NCI-H187 treated with DMSO at 0.1 percent for 48 hours (cell line): ENCODE measurements around the gene MRM2.

Source experiments
- DNase-seq: peaks from one replicate; lab custom pipeline; 2025; lab: John Stamatoyannopoulos, UW

Gene MRM2

DNA sequence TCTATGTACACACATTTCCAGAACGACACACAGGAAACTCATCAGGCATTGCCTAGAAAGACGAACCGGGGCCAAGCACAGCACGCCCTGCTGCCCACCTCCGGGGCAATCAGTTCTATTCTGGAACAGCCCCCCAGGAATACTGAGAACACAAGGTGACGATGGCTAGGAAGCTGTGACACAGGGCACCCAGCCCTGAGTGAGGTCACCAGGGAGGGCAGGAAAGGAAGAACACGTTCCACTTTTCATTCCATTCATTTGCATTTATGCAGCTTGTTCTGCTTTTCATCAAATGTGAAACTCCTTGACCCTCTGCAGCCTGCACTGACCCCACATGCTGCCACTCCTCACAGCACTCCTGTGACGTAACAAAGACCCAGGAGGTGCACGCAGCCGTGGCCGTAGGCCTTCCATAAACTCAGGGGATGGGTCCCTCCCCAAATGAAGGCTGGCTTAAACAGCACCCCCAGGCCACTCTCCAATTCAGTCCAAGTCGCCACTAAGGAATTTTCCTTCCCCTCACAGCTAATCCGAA, 38.2 kb downstream of the MRM2 start:
- no peak for DNase-seq

DNA sequence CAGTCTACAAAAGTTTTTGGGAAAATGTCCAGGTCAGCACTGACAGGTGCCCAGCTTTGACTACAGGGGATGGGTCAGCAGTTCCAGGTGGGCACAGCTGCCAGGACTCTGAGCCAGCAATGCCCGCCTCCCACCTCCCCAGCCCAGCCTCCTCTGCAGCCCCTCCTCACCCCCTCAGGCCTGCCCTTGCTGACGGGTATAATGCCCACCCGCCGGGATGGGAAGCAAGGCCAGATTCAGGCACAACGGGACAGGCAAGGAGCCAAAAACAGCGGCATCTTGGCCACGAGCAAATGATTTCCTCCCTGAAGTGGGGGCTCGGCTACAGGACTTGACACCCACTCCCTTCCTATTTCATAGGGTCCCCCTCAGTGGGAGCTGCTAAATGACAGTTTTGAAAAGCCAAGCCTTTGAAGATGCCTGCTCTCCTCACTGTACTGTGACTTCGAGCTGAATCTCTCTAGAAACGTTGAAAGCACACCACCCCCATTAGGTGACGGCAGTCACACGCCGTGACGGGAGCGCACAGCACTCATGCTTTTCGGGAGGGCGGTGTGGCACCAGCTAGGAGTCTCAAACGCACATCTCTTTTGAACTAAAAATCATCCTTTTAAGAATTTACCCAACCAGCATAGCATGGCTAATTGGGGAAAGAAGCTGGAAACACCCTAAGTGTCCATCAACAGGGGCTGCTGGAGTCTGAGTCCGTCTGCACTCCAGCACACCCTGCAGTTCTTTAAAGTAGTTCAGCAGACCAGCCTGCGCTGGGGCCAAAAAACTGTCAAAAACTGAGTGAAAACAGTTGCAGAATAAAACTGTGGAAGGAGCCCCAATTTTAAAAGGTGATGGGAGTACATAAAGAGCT, 38.9 kb downstream of the MRM2 start:
- no peak for DNase-seq

- DNase-seq: no peak
Measured at GRCh38 chr7:2202361-2202761, 39.6 kb downstream of the MRM2 start.

- no peak for DNase-seq
Measured at GRCh38 chr7:2201686-2202360, 40.2 kb downstream of the MRM2 start.

- no peak for DNase-seq
Measured at GRCh38 chr7:2201128-2201527, 40.9 kb downstream of the MRM2 start.

- DNase-seq: no peak
Measured at GRCh38 chr7:2200584-2200980, 41.4 kb downstream of the MRM2 start.

GRCh38 chr7:2199956-2200583, 41.9 kb downstream of the MRM2 start:
- DNase-seq: no peak

- DNase-seq: no peak
Measured at GRCh38 chr7:2199528-2199927, 42.5 kb downstream of the MRM2 start.

DNA sequence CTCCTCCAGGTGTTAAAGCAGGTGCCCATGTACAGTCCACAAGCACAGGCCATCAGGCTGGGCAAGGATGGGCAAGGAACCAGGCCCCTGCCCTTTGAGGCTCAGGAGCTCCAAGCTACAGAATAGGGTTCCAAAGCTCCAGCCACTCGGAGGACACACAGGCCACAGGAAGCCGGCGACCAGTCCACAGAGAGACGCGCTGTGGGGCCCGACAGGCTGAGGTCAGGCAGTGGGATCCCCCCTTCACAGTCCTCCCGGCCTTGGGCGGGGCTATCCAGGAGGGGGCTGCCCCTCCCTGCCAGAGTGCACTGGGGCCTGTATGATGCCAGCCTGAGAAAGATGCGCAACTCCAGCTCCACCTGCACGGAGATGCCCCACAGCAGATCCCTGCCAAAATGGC, 43.2 kb downstream of the MRM2 start:
- DNase-seq: no peak

- DNase-seq: peak; percentile 79
Measured at GRCh38 chr7:2198206-2198605, 43.8 kb downstream of the MRM2 start.

- DNase-seq: no peak
Measured at GRCh38 chr7:2197436-2198155, 44.4 kb downstream of the MRM2 start.

DNA sequence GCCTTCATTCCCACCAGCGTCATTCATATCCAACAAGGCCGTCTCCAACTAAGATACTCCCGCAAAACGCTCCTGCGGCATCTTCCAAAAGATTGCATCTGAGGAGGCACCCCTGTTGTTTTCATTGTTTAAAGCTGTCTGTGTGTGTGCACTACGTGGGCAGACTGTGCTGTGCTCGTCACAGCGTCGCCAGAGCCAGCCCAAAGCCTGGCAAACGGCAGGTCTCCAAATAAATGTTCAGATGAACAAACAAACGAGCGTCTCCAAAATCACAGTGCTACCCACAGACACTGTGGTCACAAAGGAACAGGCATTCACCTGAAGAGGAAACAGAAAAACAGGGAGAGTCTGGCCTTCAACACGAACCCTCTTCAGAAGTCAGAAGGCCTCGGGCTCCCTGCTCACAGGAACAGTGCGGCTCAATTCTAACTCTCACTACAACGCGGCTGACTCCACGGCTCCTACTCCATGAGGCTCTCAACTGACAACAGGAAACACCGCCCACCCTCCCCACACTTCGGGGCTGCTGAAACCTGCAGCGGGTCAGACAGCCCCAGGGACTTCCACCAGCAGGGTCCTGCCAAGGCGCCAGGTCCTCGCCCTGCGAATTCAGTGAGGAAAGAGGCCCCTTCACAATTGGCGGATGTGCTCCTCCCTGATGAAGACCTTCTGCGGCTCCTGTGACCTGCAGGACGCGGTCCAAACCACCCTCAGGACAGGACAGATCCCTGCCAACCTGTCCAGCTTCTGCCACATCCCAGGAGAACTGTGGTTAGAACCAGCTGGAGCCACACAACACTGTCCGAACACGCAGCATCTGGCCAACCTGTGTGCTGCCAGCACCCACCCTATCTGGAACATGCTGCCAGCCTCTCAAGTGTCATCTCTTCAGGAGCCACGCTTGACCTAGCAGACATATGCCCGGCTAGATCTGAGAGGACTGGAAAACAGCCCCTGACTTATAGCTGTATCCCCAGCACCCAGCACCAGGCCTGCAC, 45.3 kb downstream of the MRM2 start:
- no peak for DNase-seq

DNA sequence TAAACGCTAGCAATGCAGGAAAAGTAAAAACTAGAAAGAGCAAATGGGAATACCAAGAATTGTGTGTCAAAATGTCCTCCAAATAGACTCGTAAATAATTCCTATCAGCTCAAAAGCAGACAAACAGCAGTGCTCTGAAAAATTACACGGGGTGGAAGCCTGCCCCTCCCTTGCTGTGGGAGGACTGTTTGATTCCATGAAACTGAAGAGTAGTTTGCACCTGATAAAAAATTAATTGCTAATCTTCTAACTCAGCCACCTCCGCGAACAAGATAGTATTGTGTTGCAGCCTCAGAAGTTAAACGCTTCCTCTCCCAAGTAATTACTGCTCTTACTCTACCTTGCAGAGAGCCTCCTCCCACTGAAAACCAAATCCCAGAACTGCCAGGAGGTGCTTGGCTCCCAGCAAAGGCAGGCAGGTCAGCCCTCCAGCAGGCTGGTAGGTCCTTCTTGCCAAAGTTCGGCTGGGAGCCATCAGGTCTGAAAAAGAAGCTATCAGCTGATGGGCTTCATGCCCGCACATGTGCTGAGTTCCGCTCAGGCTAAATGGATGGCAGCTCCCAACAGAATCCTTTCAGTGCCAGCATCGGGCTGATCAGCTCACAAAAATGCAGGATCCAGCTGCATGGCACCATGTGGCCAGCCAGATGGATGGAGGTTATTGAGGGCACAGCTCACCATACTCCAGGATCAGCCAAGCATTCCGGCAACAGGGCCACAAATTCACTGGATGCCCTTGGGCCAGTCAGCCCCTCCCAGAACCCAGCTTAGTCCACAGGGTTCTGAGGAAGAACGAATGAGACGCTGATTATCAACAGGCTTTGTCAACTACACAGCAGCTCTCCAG, 46.4 kb downstream of the MRM2 start:
- no peak for DNase-seq

DNA sequence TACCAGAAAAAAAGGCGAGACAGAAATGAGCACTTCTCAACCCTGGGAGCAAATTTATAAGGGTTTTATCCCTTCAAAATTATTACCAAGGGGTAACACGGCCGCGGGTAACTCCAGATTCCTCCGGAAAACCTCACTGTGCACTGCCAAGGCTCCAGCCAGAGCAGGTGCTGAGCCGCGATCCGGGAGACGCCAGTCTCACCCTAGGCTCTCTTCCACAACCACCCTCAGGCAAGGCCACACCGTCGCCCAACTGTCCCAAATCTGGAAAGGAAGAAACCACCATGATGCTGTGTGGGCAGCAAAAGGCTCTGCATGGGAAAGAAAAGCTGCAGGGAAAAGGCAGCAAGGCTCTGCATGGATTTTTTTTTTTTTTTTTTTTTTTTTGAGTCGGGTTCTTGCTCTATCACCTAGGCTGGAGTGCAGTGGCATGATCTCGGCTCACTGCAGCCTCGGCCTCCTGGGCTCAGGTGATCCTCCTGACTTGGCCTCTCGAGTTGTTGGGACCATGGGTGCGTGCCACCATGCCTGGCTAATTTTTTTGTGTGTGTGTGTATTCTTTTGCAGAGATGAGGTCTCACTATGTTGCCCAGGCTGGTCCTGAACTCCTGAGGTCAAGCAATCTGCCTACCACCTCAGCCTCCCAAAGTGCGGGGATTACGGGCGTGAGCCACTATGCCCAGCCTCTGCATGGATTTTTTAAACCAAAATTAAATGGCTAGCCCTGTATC, 48.3 kb downstream of the MRM2 start:
- DNase-seq: no peak

DNA sequence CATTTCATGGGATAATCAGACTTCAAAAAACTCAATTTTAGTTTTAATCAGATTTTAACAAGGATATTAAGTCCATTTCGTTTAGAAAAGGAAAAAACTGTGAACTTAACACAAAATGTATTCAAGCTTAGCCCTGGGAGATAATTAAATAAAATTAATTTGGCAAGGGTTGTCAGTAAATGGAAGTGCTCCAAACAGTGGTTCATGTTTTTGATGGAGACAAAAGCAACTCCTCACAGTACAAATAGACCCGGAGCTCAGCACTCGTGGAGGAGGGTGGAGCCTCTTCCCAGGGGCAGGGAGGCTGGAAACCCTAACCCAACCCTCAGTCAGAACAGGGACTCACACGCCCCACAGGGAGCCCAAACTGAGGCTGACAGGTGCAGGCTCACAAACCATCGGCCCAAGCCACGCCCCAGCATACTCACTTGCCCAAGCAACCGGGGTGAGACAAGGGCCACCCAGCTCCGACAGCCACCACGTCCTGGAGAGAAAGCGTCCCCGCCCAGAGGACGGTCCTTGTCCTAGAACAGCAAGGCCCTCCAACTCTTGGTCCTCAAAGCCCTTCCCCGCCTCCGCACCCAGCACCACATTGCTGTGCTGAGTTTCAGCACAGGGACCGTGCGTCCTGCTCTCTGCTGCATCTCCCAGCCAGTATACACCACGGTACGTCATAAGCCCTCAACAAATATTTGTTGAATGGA, 49.0 kb downstream of the MRM2 start:
- peak; percentile 73 for DNase-seq

GRCh38 chr7:2191016-2191415, 51.0 kb downstream of the MRM2 start:
- DNase-seq: peak; percentile 33

DNA sequence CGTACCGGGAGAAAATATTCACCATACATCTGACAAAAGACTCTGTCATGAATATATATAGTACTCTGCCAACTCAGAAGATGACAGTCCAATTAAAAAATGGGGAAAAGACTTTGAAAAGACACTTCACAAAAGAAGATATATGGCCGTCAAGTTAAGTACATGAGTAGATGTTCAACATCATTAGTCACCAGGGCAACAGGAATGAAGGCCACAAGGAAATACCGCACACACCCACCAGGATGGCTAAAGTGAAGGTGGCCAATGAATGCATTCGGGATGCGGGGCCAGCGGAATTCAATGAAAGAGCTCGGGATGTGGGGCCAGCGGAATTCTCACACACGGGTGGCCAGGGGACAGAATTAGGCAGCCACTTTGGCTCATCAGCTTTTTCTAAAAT, 51.5 kb downstream of the MRM2 start:
- DNase-seq: peak; percentile 60

DNA sequence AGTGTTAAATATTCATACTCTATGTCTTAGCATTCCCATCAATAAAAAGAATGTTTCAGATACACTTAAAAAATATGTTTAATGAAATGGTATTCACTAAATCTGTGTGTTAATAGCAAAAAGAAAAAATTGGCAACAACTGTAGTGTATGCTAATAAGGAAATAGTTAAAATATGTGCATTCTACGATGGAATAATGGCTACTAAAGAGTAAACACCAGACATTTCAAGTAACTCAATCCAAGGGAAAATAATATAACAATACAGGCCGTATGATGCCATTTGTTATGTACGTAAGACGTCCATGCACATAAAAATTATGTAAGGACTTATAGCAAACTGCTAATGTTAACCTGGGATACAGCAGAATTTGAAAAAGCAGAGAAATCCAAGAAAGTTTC, 55.8 kb downstream of the MRM2 start:
- DNase-seq: no peak

- no peak for DNase-seq
Measured at GRCh38 chr7:2185715-2186114, 56.3 kb downstream of the MRM2 start.
